Smooth muscle cell (in vitro differentiated cells): ENCODE results near the gene MAST2. TPM values are rescaled to one million over a fixed set of nuclear protein-coding genes. Genes with fewer than 3 reads are reported as not detected.
"Not testable (repeated sequence)": the region's sequence is repeated elsewhere in the genome, so short reads cannot be mapped to it uniquely, and the experiment has no call there.

ENCODE experiments used
- DNase-seq: peaks from one replicate; lab custom pipeline; 2025; ENCODE audit not compliant: unreplicated experiment; lab: John Stamatoyannopoulos, UW
- H2AFZ ChIP-seq: fragments of 200-600 bp; sonication (generic); 2 replicates; pipeline ENCODE4 v1.6.0; 2016; ENCODE audit warnings: antibody characterized with exemption, low read depth, mild to moderate bottlenecking
- H3F3A ChIP-seq: fragments of 200-600 bp; sonication (generic); 2 replicates; pipeline ENCODE4 v1.6.0; 2017; ENCODE audit warnings: antibody characterized with exemption, low read depth
- H3K27ac ChIP-seq: fragments of 200-600 bp; sonication (generic); 2 replicates; pipeline ENCODE4 v1.5.1; 2016; ENCODE audit warnings: low read depth, mild to moderate bottlenecking
- H3K27me3 ChIP-seq: fragments of 200-600 bp; sonication (generic); 2 replicates; pipeline ENCODE4 v1.6.1; 2016; ENCODE audit warnings: low read depth, mild to moderate bottlenecking
- H3K36me3 ChIP-seq: fragments of 200-600 bp; sonication (generic); 2 replicates; pipeline ENCODE4 v1.5.1; 2016; ENCODE audit warnings: low read depth
- H3K4me1 ChIP-seq: fragments of 200-600 bp; sonication (generic); 2 replicates; pipeline ENCODE4 v1.5.1; 2016; ENCODE audit warnings: low read depth
- H3K4me2 ChIP-seq: fragments of 200-600 bp; sonication (generic); 2 replicates; pipeline ENCODE4 v1.6.0; 2016; ENCODE audit warnings: mild to moderate bottlenecking
- H3K4me3 ChIP-seq: fragments of 200-600 bp; sonication (generic); 2 replicates; pipeline ENCODE4 v1.5.1; 2016; ENCODE audit warnings: mild to moderate bottlenecking
- H3K79me2 ChIP-seq: fragments of 200-600 bp; sonication (generic); 2 replicates; pipeline ENCODE4 v1.6.0; 2016; ENCODE audit warnings: low read depth, mild to moderate bottlenecking
- H3K9ac ChIP-seq: fragments of 200-600 bp; sonication (generic); 2 replicates; pipeline ENCODE4 v1.6.0; 2016; ENCODE audit warnings: low read depth
- H3K9me3 ChIP-seq: fragments of 200-600 bp; sonication (generic); replicated peaks from 2 replicates; pipeline ENCODE4 v1.5.1; 2016; ENCODE audit warnings: low read depth
- H4K20me1 ChIP-seq: fragments of 200-600 bp; sonication (generic); 2 replicates; pipeline ENCODE4 v1.6.0; 2016; ENCODE audit warnings: low read depth
- WGBS: methylation state at CpG from one replicate; pipeline ENCODE4 v1.1.7; 2016; ENCODE audit warnings: low lambda C conversion rate; 5-methylcytosine and 5-hydroxymethylcytosine counted together
- polyA plus RNA-seq: library from polyadenylated mRNA; unstranded; fragments of >200 nt; fragmentation: Nextera tagmentation; extraction: Ambion mirVana; gene quantifications from 2 replicates; pipeline ENCODE4 v1.2.1, GENCODE V29; 2016
- total RNA-seq: library from RNA; depleted of rRNA; stranded (reverse); fragments of >200 nt; gene quantifications from 2 replicates; pipeline ENCODE4 v1.2.3, GENCODE V29; 2014
- TF ChIP-seq, protein P1 (sequence below): fragments of 200-600 bp; sonication (generic); IDR thresholded peaks from 2 replicates; pipeline ENCODE4 v1.5.1; 2017; ENCODE audit warnings: borderline replicate concordance, mild to moderate bottlenecking, antibody characterized with exemption; ENCODE audit not compliant: insufficient read depth, poor library complexity, severe bottlenecking

Gene MAST2
- total and polyA plus RNA-seq, 2 experiments from 2014 or later = 18.4 to 26.2 TPM

DNA sequence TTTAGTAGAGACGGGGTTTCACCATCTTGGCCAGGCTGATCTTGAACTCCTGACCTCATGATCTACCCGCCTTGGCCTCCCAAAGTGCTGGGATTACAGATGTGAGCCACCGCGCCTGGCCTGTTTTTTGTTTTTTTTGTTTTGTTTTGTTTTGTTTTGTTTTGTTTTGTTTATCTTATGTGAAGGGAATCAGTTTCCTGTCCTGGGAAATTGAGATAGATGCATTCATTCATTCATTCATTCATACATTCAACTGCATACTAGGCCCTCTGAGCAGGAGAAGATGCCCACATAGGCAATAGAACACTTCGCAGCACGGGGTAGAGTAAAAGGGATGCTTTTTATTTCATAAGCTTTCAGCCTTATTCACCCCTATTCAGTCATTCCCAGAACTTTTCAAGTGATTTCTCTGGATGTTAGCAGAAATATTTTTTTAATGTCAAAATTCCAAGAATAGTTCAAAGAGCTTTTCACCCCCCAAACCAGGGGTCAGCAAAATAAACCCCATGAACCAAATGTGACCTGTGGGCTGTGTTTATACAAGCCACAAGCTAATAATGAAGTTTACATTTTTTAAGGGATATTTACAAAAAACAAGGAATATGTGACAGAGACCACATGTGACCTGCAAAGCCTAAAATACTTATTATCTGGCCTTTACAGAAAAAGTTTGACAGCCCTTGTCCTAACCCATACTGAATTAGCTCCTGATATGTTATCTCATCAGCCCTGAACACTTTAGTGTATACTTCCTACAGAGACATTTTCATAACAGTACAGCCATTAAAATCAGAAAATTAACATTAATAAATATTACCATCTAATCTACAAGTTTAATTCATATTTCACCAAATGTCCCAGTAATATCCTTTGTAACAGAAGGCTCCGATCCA lies 127.1 kb downstream of the MAST2 start:
- WGBS = 87% methylated on average over 7 of the region's 7 CpGs
- no peak for DNase-seq
- peak overlapping the region; percentile 97 for H3K27ac ChIP-seq
- no peak overlapping the region for H3K9ac ChIP-seq
- peaks cover 29% of the 10 kb centered on the region for H3F3A ChIP-seq
- no peaks in the 10 kb centered on the region for H3K9me3 ChIP-seq
- H3K27me3 ChIP-seq = no peaks in the 10 kb centered on the region
- H3K4me1 ChIP-seq = peaks cover 38% of the 10 kb centered on the region
- no peaks in the 10 kb centered on the region for H4K20me1 ChIP-seq
- TF ChIP-seq, protein P1, sequence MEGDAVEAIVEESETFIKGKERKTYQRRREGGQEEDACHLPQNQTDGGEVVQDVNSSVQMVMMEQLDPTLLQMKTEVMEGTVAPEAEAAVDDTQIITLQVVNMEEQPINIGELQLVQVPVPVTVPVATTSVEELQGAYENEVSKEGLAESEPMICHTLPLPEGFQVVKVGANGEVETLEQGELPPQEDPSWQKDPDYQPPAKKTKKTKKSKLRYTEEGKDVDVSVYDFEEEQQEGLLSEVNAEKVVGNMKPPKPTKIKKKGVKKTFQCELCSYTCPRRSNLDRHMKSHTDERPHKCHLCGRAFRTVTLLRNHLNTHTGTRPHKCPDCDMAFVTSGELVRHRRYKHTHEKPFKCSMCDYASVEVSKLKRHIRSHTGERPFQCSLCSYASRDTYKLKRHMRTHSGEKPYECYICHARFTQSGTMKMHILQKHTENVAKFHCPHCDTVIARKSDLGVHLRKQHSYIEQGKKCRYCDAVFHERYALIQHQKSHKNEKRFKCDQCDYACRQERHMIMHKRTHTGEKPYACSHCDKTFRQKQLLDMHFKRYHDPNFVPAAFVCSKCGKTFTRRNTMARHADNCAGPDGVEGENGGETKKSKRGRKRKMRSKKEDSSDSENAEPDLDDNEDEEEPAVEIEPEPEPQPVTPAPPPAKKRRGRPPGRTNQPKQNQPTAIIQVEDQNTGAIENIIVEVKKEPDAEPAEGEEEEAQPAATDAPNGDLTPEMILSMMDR = no peak
- H3K79me2 ChIP-seq = peaks cover 30% of the 10 kb centered on the region
- no peaks in the 10 kb centered on the region for H3K36me3 ChIP-seq
- no peak overlapping the region for H2AFZ ChIP-seq
- no peak overlapping the region for H3K4me3 ChIP-seq
- H3K4me2 ChIP-seq = peak overlapping the region; percentile 77

DNA sequence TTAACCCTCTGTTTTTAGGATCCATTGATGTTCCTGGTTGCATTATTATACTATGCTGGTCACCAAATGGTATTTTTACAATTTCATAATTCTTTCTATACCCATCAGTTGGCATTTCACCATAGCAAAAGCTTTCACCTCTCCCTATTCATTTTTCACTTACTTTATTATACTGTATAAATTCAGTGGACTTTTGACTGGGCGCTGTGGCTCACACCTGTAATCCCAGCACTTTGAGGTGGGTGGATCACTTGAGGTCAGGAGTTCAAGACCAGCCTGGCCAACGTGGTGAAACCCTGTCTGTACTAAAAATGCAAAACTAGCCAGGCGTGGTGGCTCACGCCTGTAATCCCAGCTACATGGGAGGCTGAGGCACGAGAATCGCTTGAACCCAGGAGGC lies 128.8 kb downstream of the MAST2 start:
- H3F3A ChIP-seq = peaks cover 25% of the 10 kb centered on the region
- peaks cover 25% of the 10 kb centered on the region for H3K4me1 ChIP-seq
- not testable (repeated sequence) for H4K20me1 ChIP-seq, H3K36me3 ChIP-seq, H3K9me3 ChIP-seq, DNase-seq, H3K4me2 ChIP-seq, H3K4me3 ChIP-seq, H2AFZ ChIP-seq, H3K9ac ChIP-seq, H3K27me3 ChIP-seq, H3K27ac ChIP-seq
- peaks cover 31% of the 10 kb centered on the region for H3K79me2 ChIP-seq
- WGBS = 93% methylated on average over 6 of the region's 6 CpGs

DNA sequence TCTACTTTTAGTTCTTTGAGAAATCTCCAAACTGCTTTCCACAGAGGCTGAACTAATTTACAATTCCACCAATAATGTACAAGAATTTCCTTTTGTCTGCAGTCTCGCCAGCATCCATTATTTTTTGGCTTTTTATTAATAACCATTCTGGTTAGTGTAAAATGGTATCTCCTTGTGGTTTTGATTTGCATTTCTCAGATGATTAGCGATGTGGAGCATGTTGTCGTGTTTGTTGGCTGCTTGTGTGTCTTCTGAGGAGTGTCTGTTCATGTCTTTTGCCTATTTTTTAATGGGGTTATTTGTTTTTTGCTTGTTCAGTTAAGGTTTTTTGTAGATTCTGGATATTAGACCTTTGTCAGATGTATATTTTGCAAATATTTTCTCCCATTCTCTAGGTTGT lies 131.5 kb downstream of the MAST2 start:
- no peaks in the 10 kb centered on the region for H3K4me1 ChIP-seq
- H3K4me2 ChIP-seq = no peak overlapping the region
- no peak for DNase-seq
- no peak overlapping the region for H3K9ac ChIP-seq
- H3K4me3 ChIP-seq = no peak overlapping the region
- 80% methylated on average over 3 of the region's 3 CpGs for WGBS
- H3F3A ChIP-seq = peaks cover 10% of the 10 kb centered on the region
- TF ChIP-seq, protein P1 = no peak
- no peak overlapping the region for H3K27ac ChIP-seq
- H2AFZ ChIP-seq = no peak overlapping the region
- H3K9me3 ChIP-seq = no peaks in the 10 kb centered on the region
- H4K20me1 ChIP-seq = no peaks in the 10 kb centered on the region
- H3K27me3 ChIP-seq = no peaks in the 10 kb centered on the region
- H3K79me2 ChIP-seq = peaks cover 48% of the 10 kb centered on the region
- no peaks in the 10 kb centered on the region for H3K36me3 ChIP-seq

DNA sequence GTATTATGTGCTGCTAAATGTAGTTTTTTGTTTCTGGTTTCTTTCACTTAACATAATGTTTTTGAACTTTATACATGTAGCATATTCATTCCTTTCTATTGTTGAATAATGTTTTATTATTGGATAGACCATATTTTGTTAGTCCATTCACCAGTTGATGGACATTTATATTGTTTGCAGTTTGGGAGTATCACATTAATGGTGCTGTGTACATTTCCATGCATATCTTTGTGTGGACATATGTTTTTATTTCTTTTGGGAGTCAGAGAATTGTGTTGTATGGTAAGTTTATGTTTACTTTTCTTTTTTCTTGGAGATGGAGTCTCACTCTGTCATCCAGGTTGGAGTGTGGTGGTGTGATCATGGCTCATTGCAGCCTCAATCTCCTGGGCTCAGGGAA lies 134.6 kb downstream of the MAST2 start:
- TF ChIP-seq, protein P1 = no peak
- Histone ChIP-seq H3K4me1 (no peaks in the 10 kb centered on the region), H3F3A (no peaks in the 10 kb centered on the region), H3K4me2 (no peak overlapping the region), H3K27me3 (no peaks in the 10 kb centered on the region), H3K9ac (no peak overlapping the region), H3K4me3 (no peak overlapping the region), H3K27ac (no peak overlapping the region), H2AFZ (no peak overlapping the region), H3K79me2 (peaks cover 39% of the 10 kb centered on the region), H3K9me3 (no peaks in the 10 kb centered on the region), H4K20me1 (no peaks in the 10 kb centered on the region), H3K36me3 (no peaks in the 10 kb centered on the region)
- no peak for DNase-seq
